Embryonic facial prominence (tissue), 1 donor: ENCODE results near the gene CABCOCO1.
"Not testable (repeated sequence)": the region's sequence is repeated elsewhere in the genome, so short reads cannot be mapped to it uniquely, and the experiment has no call there.

Experiments
- DNase-seq: peaks from one replicate; pipeline ENCODE4 v3.0.0-alpha.2; 2016; ENCODE audit errors: extremely low spot score

Gene CABCOCO1

GRCh38 chr10:61719475-61719874, 56.7 kb downstream of the CABCOCO1 start:
- DNase-seq = not testable (repeated sequence)

- no peak for DNase-seq
Observed at GRCh38 chr10:61719906-61720305, 57.2 kb downstream of the CABCOCO1 start.

- DNase-seq = no peak
Observed at GRCh38 chr10:61721431-61721830, 58.7 kb downstream of the CABCOCO1 start.

- DNase-seq = not testable (repeated sequence)
Observed at GRCh38 chr10:61725221-61725620, 62.5 kb downstream of the CABCOCO1 start.

- DNase-seq = no peak
Observed at GRCh38 chr10:61729596-61729995, 66.9 kb downstream of the CABCOCO1 start.

- DNase-seq = no peak
Observed at GRCh38 chr10:61730671-61731070, 67.9 kb downstream of the CABCOCO1 start.

GRCh38 chr10:61731638-61732037, 68.9 kb downstream of the CABCOCO1 start:
- DNase-seq = no peak

- no peak for DNase-seq
Observed at GRCh38 chr10:61732629-61733278, 70.0 kb downstream of the CABCOCO1 start.

GRCh38 chr10:61733358-61733940, 70.7 kb downstream of the CABCOCO1 start:
- DNase-seq = no peak

GRCh38 chr10:61735882-61736281, 73.2 kb downstream of the CABCOCO1 start:
- DNase-seq = no peak

- not testable (repeated sequence) for DNase-seq
Observed at GRCh38 chr10:61737455-61737854, 74.7 kb downstream of the CABCOCO1 start.

GRCh38 chr10:61742812-61743211, 80.1 kb downstream of the CABCOCO1 start:
- DNase-seq = no peak

- DNase-seq = no peak
Observed at GRCh38 chr10:61744469-61744868, 81.7 kb downstream of the CABCOCO1 start.

GRCh38 chr10:61746377-61746776, 83.6 kb downstream of the CABCOCO1 start:
- DNase-seq = no peak

GRCh38 chr10:61747307-61747706, 84.6 kb downstream of the CABCOCO1 start:
- no peak for DNase-seq

GRCh38 chr10:61749291-61749690, 86.6 kb downstream of the CABCOCO1 start:
- DNase-seq = no peak

- no peak for DNase-seq
Observed at GRCh38 chr10:61750943-61751471, 88.3 kb downstream of the CABCOCO1 start.

- no peak for DNase-seq
Observed at GRCh38 chr10:61751599-61751998, 88.9 kb downstream of the CABCOCO1 start.

GRCh38 chr10:61752111-61753011, 89.6 kb downstream of the CABCOCO1 start:
- DNase-seq = no peak

GRCh38 chr10:61753453-61753852, 90.7 kb downstream of the CABCOCO1 start:
- no peak for DNase-seq

GRCh38 chr10:61754587-61755550, 92.1 kb downstream of the CABCOCO1 start:
- no peak for DNase-seq
